GM18519 (cell line): ENCODE data around the gene L3MBTL3.
"Not testable (repeated sequence)": the region's sequence is repeated elsewhere in the genome, so short reads cannot be mapped to it uniquely, and the experiment has no call there.

Source experiments
- ATAC-seq: cut with Tn5 transposase; IDR thresholded peaks from one replicate; pipeline ENCODE4 v1.9.1; 2021; ENCODE audit warnings: mild to moderate bottlenecking, moderate library complexity; ENCODE audit not compliant: unreplicated experiment, low FRiP score

Gene L3MBTL3

GRCh38 chr6:130170160-130170559 lies 151.8 kb downstream of the L3MBTL3 start:
- ATAC-seq, result not testable (repeated sequence)

GRCh38 chr6:130173377-130174004 lies 155.1 kb downstream of the L3MBTL3 start:
- ATAC-seq, result not testable (repeated sequence)

- ATAC-seq, result no peak
Observed at GRCh38 chr6:130176378-130176777, 158.0 kb downstream of the L3MBTL3 start.

GRCh38 chr6:130178692-130179091 lies 160.3 kb downstream of the L3MBTL3 start:
- no peak for ATAC-seq

GRCh38 chr6:130182466-130182865 lies 164.1 kb downstream of the L3MBTL3 start:
- ATAC-seq, result no peak

GRCh38 chr6:130183271-130184222 lies 165.2 kb downstream of the L3MBTL3 start:
- ATAC-seq, result no peak

GRCh38 chr6:130185658-130186057 lies 167.3 kb downstream of the L3MBTL3 start:
- ATAC-seq, result no peak

GRCh38 chr6:130187335-130188206 lies 169.2 kb downstream of the L3MBTL3 start:
- ATAC-seq, result no peak

GRCh38 chr6:130188207-130188899 lies 170.0 kb downstream of the L3MBTL3 start:
- no peak for ATAC-seq

- no peak for ATAC-seq
Observed at GRCh38 chr6:130189531-130190397, 171.4 kb downstream of the L3MBTL3 start.
